Measurements from ENCODE around the gene DCAF12.
"Not testable (repeated sequence)": the region's sequence is repeated elsewhere in the genome, so short reads cannot be mapped to it uniquely, and the experiment has no call there.

The DCAF12 gene

DNA sequence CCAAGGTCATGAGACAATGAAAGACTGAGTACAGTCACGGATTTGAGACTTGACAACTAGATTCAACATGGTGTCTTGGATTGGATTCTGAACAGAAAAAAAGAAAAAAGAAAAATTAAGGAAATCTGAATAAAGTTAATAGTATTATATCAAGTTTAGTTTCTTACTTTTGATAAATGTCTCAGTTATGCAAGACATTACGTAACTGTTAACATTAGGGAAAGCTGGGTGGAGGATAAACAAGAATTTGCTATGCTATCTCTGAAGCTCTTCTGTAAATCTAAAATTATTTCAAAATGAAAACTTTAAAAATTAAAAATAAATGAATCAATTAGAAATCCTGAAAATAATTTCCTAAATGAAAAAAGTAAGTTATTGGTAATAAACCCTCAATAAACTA lies 14.4 kb upstream of the DCAF12 start:
- Histone ChIP-seq H3K4me3 (ENCODE audit: control insufficient read depth in 1 of 7, extremely low read depth in 1 of 7, insufficient read depth in 4 of 7, low read depth in 2 of 7, low read length in 6 of 7) (no peak overlapping the region), H3K36me3 (ENCODE audit: control insufficient read depth in 4 of 4, insufficient read depth in 4 of 4, low read length in 3 of 4) (no peaks in the 10 kb centered on the region), H3K27me3 (replicated peaks in 2 of 5; ENCODE audit: control insufficient read depth in 4 of 5, insufficient read depth in 5 of 5, low read length in 4 of 5) (no peaks in the 10 kb centered on the region), H3K27ac (ENCODE audit: insufficient read depth in 1 of 2, low read depth in 1 of 2, low read length in 2 of 2, poor library complexity in 1 of 2, severe bottlenecking in 2 of 2) (no peak overlapping the region), H3K4me1 (ENCODE audit: control extremely low read depth in 1 of 4, control insufficient read depth in 4 of 4, insufficient read depth in 4 of 4, low read length in 3 of 4) (peaks cover 0 to 16% (median 13%) of the 10 kb centered on the region in 4 experiments), H3K9me3 (ENCODE audit: control extremely low read depth in 1 of 5, control insufficient read depth in 4 of 5, insufficient read depth in 2 of 5, low read depth in 1 of 5, low read length in 4 of 5) (peaks cover 0 to 3% (median 0%) of the 10 kb centered on the region in 5 experiments)
- no peak for DNase-seq
- ChIA-PET POLR2A (no interaction called here), CTCF (no interaction called here)
- WGBS (ENCODE audit: insufficient coverage), result no CpG with 5 or more reads among the region's 2 CpGs

DNA sequence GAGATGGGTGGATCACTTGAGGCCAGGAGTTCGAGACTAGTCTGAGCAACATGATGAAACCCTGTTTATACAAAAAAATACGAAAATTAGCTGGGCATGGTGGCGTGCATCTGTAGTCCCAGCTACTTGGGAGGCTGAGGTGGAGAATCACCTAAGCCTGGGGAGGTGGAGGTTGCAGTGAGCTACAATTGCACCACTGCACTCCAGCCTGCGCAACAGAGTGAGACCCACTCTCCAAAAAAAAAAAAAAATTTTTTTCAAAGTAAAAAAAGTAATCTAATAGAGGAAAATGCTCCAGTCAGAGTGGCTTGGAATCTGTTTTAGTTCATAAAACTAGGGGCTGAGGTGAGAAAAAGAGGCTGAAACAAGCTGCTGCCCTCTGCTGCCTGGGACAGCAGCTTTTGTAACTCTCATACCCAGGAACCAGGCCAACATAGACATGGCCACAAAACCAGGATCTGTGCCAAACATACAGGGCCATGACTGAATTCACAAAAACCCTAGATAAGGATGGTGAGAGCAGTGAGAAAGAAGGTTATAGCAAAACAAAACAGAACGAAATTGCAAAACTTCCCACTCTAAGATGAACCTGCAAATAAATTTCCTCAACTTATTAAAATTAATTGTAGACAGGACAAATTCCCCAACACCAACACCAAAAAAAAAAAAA lies 13.1 kb upstream of the DCAF12 start:
- CTCF ChIA-PET, result interaction anchor here (0.6 to 1.3 kb wide), 4 partner anchors 9 to 53 kb away, joined by 3 to 5 read pairs (median 4); no protein-coding TSS in a partner anchor
- POLR2A ChIA-PET, result interaction anchor here (0.6 to 1.0 kb wide), 2 partner anchors 10 to 13 kb away, joined by 3 to 4 read pairs; no protein-coding TSS in a partner anchor
- Histone ChIP-seq H3K27ac (ENCODE audit: insufficient read depth in 1 of 2, low read depth in 1 of 2, low read length in 2 of 2, poor library complexity in 1 of 2, severe bottlenecking in 2 of 2) (no peak overlapping the region), H3K36me3 (ENCODE audit: control insufficient read depth in 4 of 4, insufficient read depth in 4 of 4, low read length in 3 of 4) (no peaks in the 10 kb centered on the region), H3K4me1 (ENCODE audit: control extremely low read depth in 1 of 4, control insufficient read depth in 4 of 4, insufficient read depth in 4 of 4, low read length in 3 of 4) (peaks cover 0 to 16% (median 13%) of the 10 kb centered on the region in 4 experiments), H3K9me3 (ENCODE audit: control extremely low read depth in 1 of 5, control insufficient read depth in 4 of 5, insufficient read depth in 2 of 5, low read depth in 1 of 5, low read length in 4 of 5) (peaks cover 0 to 3% (median 0%) of the 10 kb centered on the region in 5 experiments), H3K27me3 (replicated peaks in 2 of 5; ENCODE audit: control insufficient read depth in 4 of 5, insufficient read depth in 5 of 5, low read length in 4 of 5) (no peaks in the 10 kb centered on the region), H3K4me3 (ENCODE audit: control insufficient read depth in 1 of 7, extremely low read depth in 1 of 7, insufficient read depth in 4 of 7, low read depth in 2 of 7, low read length in 6 of 7) (no peak overlapping the region)
- WGBS (ENCODE audit: insufficient coverage), result 100% methylated on average over 2 of the region's 5 CpGs
- DNase-seq, result peak; percentile 81 to 88 (median 85)

DNA sequence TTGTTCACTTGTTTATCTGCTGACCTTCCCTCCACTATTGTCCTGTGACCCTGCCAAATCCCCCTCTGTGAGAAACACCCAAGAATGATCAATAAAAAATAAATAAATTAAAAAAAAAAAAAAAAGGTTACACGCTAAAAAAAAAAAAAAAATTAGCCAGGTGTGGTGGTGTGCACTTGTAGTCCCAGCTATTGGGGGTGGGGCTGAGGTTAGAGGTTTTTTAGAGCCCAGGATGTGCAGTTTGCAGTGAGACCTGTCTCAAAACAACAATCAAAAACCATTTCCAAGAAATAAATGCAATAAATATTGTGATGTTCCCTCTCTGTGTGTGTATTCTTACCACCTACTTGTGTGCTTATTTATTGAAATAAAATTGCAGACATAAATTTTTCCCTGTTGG lies 12.1 kb upstream of the DCAF12 start:
- H3K27ac ChIP-seq (ENCODE audit: insufficient read depth in 1 of 2, low read depth in 1 of 2, low read length in 2 of 2, poor library complexity in 1 of 2, severe bottlenecking in 2 of 2); DNase-seq; H3K36me3 ChIP-seq (ENCODE audit: control insufficient read depth in 4 of 4, insufficient read depth in 4 of 4, low read length in 3 of 4); H3K27me3 ChIP-seq (replicated peaks in 2 of 5; ENCODE audit: control insufficient read depth in 4 of 5, insufficient read depth in 5 of 5, low read length in 4 of 5); H3K9me3 ChIP-seq (ENCODE audit: control extremely low read depth in 1 of 5, control insufficient read depth in 4 of 5, insufficient read depth in 2 of 5, low read depth in 1 of 5, low read length in 4 of 5); CTCF ChIA-PET; H3K4me3 ChIP-seq (ENCODE audit: control insufficient read depth in 1 of 7, extremely low read depth in 1 of 7, insufficient read depth in 4 of 7, low read depth in 2 of 7, low read length in 6 of 7); POLR2A ChIA-PET: not testable (repeated sequence)
- WGBS (ENCODE audit: insufficient coverage), result no CpG with 5 or more reads among the region's 1 CpG
- H3K4me1 ChIP-seq (ENCODE audit: control extremely low read depth in 1 of 4, control insufficient read depth in 4 of 4, insufficient read depth in 4 of 4, low read length in 3 of 4), result peaks cover 0 to 16% (median 13%) of the 10 kb centered on the region in 4 experiments

DNA sequence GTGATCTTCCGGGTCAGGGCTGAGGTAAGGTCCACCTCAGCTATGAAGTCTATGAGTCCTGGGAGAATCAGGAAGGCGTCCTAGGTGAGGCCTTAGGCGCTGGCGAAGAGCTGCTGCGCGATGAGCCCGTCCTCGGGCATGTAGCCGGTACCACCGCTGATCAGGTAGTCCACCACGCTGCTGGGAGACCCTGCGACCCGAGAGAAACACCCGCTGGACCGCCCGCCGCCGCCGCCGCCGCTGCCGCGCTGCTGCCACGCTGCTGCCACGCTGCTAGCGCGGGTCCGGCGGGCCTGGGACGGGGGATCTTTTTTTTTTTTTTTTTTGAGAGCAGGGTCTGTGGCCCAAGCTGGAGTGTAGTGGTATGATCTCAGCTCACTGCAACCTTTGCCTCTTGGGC lies 8.0 kb upstream of the DCAF12 start:
- H3K27me3 ChIP-seq (replicated peaks in 2 of 5; ENCODE audit: control insufficient read depth in 4 of 5, insufficient read depth in 5 of 5, low read length in 4 of 5), result no peaks in the 10 kb centered on the region
- peaks cover 0 to 3% (median 0%) of the 10 kb centered on the region in 5 experiments for H3K9me3 ChIP-seq (ENCODE audit: control extremely low read depth in 1 of 5, control insufficient read depth in 4 of 5, insufficient read depth in 2 of 5, low read depth in 1 of 5, low read length in 4 of 5)
- ChIA-PET POLR2A (no interaction called here), CTCF (interaction anchor here (2.3 kb wide), 1 partner anchor 10 kb away, joined by 6 read pairs; no protein-coding TSS in a partner anchor)
- WGBS (ENCODE audit: insufficient coverage), result 99% methylated on average over 18 of the region's 30 CpGs
- no peak overlapping the region for H3K27ac ChIP-seq (ENCODE audit: insufficient read depth in 1 of 2, low read depth in 1 of 2, low read length in 2 of 2, poor library complexity in 1 of 2, severe bottlenecking in 2 of 2)
- H3K4me3 ChIP-seq (ENCODE audit: control insufficient read depth in 1 of 7, extremely low read depth in 1 of 7, insufficient read depth in 4 of 7, low read depth in 2 of 7, low read length in 6 of 7), result no peak overlapping the region
- no peak for DNase-seq
- no peaks in the 10 kb centered on the region for H3K36me3 ChIP-seq (ENCODE audit: control insufficient read depth in 4 of 4, insufficient read depth in 4 of 4, low read length in 3 of 4)
- peaks cover 0 to 1% (median 0%) of the 10 kb centered on the region in 4 experiments for H3K4me1 ChIP-seq (ENCODE audit: control extremely low read depth in 1 of 4, control insufficient read depth in 4 of 4, insufficient read depth in 4 of 4, low read length in 3 of 4)

DNA sequence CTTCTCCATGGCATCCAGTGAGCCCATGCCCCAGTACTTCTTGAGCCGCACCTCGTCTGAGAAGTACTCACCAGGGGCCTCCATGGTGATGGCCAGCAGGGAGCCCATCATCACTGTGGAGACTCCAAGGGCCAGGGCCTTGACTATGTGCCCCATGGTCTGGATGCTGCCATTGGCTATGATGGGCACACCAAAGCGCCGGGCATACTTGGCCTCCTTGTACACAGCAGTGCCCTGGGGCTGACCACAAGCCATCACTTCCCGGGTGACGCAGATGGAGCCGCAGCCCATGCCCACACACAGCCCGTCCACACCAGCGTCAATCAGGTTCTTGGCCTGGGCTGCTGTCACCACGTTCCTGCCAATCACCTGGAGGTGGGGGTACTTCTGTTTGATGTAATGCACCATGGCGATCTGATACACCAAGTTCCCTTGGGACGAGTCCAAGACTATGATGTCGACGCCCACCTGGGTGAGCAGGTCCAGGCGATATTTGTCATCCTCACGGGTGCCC lies 7.0 kb upstream of the DCAF12 start:
- 93% methylated on average over 12 of the region's 16 CpGs for WGBS (ENCODE audit: insufficient coverage)
- Histone ChIP-seq H3K4me1 (ENCODE audit: control extremely low read depth in 1 of 4, control insufficient read depth in 4 of 4, insufficient read depth in 4 of 4, low read length in 3 of 4) (no peaks in the 10 kb centered on the region), H3K9me3 (ENCODE audit: control extremely low read depth in 1 of 5, control insufficient read depth in 4 of 5, insufficient read depth in 2 of 5, low read depth in 1 of 5, low read length in 4 of 5) (peaks cover 0 to 3% (median 0%) of the 10 kb centered on the region in 5 experiments), H3K4me3 (ENCODE audit: control insufficient read depth in 1 of 7, extremely low read depth in 1 of 7, insufficient read depth in 4 of 7, low read depth in 2 of 7, low read length in 6 of 7) (no peak overlapping the region), H3K27ac (ENCODE audit: insufficient read depth in 1 of 2, low read depth in 1 of 2, low read length in 2 of 2, poor library complexity in 1 of 2, severe bottlenecking in 2 of 2) (no peak overlapping the region), H3K27me3 (replicated peaks in 2 of 5; ENCODE audit: control insufficient read depth in 4 of 5, insufficient read depth in 5 of 5, low read length in 4 of 5) (no peaks in the 10 kb centered on the region), H3K36me3 (ENCODE audit: control insufficient read depth in 4 of 4, insufficient read depth in 4 of 4, low read length in 3 of 4) (no peaks in the 10 kb centered on the region)
- ChIA-PET CTCF (no interaction called here), POLR2A (no interaction called here)
- DNase-seq, result no peak

DNA sequence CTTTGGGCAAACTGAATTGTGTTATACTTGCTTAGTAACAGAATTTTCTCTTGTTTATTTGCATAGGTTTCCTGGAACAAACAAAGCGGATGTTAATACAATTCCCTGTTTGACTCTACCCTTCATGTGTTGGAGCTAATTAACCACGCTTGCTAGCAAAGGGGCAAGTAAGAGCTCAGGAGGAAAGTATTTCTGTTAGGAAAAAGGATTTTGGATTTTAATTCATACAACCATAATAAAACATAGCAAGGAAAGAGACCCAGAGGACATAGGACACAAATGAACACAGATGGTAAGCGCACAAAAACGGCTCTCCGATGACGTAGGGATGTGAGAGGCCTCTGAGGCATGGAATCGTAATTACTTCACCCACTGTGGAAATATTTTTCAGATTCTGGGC lies 5.1 kb upstream of the DCAF12 start:
- Histone ChIP-seq H3K9me3 (ENCODE audit: control extremely low read depth in 1 of 5, control insufficient read depth in 4 of 5, insufficient read depth in 2 of 5, low read depth in 1 of 5, low read length in 4 of 5) (peaks cover 0 to 1% (median 0%) of the 10 kb centered on the region in 5 experiments), H3K27me3 (replicated peaks in 2 of 5; ENCODE audit: control insufficient read depth in 4 of 5, insufficient read depth in 5 of 5, low read length in 4 of 5) (no peaks in the 10 kb centered on the region), H3K36me3 (ENCODE audit: control insufficient read depth in 4 of 4, insufficient read depth in 4 of 4, low read length in 3 of 4) (no peaks in the 10 kb centered on the region), H3K4me1 (ENCODE audit: control extremely low read depth in 1 of 4, control insufficient read depth in 4 of 4, insufficient read depth in 4 of 4, low read length in 3 of 4) (peaks cover 0 to 8% (median 6%) of the 10 kb centered on the region in 4 experiments), H3K4me3 (ENCODE audit: control insufficient read depth in 1 of 7, extremely low read depth in 1 of 7, insufficient read depth in 4 of 7, low read depth in 2 of 7, low read length in 6 of 7) (no peak overlapping the region), H3K27ac (ENCODE audit: insufficient read depth in 1 of 2, low read depth in 1 of 2, low read length in 2 of 2, poor library complexity in 1 of 2, severe bottlenecking in 2 of 2) (no peak overlapping the region)
- WGBS (ENCODE audit: insufficient coverage), result 98% methylated on average over 6 of the region's 7 CpGs
- ChIA-PET POLR2A (no interaction called here), CTCF (no interaction called here)
- DNase-seq, result no peak

All from common myeloid progenitor, CD34-positive (primary cell).